GM12891 (cell line): ENCODE measurements around the gene SPRR2A.

Experiments used
- POLR2A ChIP-seq: IDR thresholded peaks from 2 replicates; pipeline ENCODE4 v1.6.1; 2011; ENCODE audit warnings: low read depth, low read length, control low read depth
- POLR2AphosphoS5 ChIP-seq: IDR thresholded peaks from 2 replicates; pipeline ENCODE4 v1.6.1; 2011; ENCODE audit warnings: low read depth, low read length, control low read depth
- TAF1 ChIP-seq: IDR thresholded peaks from 2 replicates; pipeline ENCODE4 v1.6.1; 2011; ENCODE audit warnings: low read depth, low read length, control low read depth

DNA sequence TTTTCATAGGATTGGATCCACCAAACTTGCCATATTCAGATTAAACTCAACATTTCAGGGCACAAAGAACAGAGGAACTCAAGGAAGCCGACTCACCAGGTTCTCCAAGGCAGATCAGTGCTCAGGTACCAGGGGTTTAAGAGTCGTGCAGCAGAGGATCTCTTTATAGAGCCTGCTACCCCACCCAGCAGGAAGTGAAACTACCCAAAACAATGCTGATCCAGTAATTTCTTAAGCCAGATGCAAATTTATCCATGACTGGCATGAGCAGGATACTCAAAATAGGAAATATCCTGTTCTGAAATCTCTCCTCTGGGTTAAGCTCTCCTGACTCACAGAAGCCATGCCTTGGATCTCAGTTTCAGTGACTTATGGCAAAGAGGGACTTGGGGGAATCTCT is at the start of gene SPRR2A:
- TF ChIP-seq POLR2A (no peak), POLR2AphosphoS5 (no peak), TAF1 (no peak)
